HG03064 (cell line): ENCODE data around the gene KLK15.
A peak's percentile ranks its signal among the peaks of the same experiment; 100 is the strongest.

Source experiments
- ATAC-seq: cut with Tn5 transposase; IDR thresholded peaks from one replicate; pipeline ENCODE4 v1.9.1; 2021; ENCODE audit warnings: low read depth; ENCODE audit not compliant: unreplicated experiment

The KLK15 gene

GRCh38 chr19:50843701-50844221 lies 10.4 kb upstream of the KLK15 start:
- ATAC-seq: no peak

GRCh38 chr19:50843205-50843604 lies 9.8 kb upstream of the KLK15 start:
- ATAC-seq: no peak

GRCh38 chr19:50842130-50842529 lies 8.8 kb upstream of the KLK15 start:
- ATAC-seq: no peak

GRCh38 chr19:50839712-50840655 lies 6.6 kb upstream of the KLK15 start:
- no peak for ATAC-seq

- ATAC-seq: no peak
Observed at GRCh38 chr19:50838239-50838638, 4.9 kb upstream of the KLK15 start.

GRCh38 chr19:50837300-50837699 lies 3.9 kb upstream of the KLK15 start:
- no peak for ATAC-seq

GRCh38 chr19:50836543-50837195 lies 3.3 kb upstream of the KLK15 start:
- ATAC-seq: no peak

GRCh38 chr19:50835785-50836542 lies 2.6 kb upstream of the KLK15 start:
- ATAC-seq: peak; percentile 61

GRCh38 chr19:50835103-50835784 lies 1.9 kb upstream of the KLK15 start:
- ATAC-seq: no peak

- no peak for ATAC-seq
Observed at GRCh38 chr19:50833802-50834167, 411 bp upstream of the KLK15 start.

GRCh38 chr19:50832666-50833065 lies 708 bp downstream of the KLK15 start:
- ATAC-seq: no peak

GRCh38 chr19:50831026-50831396 lies 2.4 kb downstream of the KLK15 start:
- no peak for ATAC-seq

GRCh38 chr19:50830266-50831025 lies 2.9 kb downstream of the KLK15 start:
- no peak for ATAC-seq

GRCh38 chr19:50829801-50830200 lies 3.6 kb downstream of the KLK15 start:
- no peak for ATAC-seq

- ATAC-seq: no peak
Observed at GRCh38 chr19:50827476-50827875, 5.9 kb downstream of the KLK15 start.

- no peak for ATAC-seq
Observed at GRCh38 chr19:50826492-50827240, 6.7 kb downstream of the KLK15 start.

GRCh38 chr19:50823389-50824042 lies 9.9 kb downstream of the KLK15 start, which contains the start of gene KLK1:
Gene KLK1 (minus strand): TSS chr19:50823787. CDS start chr19:50823748, 39 bp downstream.
- ATAC-seq: no peak

GRCh38 chr19:50822661-50823208 lies 10.6 kb downstream of the KLK15 start:
- no peak for ATAC-seq
